GM12865 (cell line): ENCODE results near the gene CCT8L2.
"Not testable (repeated sequence)": the region's sequence is repeated elsewhere in the genome, so short reads cannot be mapped to it uniquely, and the experiment has no call there.

Experiments used
- DNase-seq: peaks from one replicate; pipeline ENCODE4 v3.0.0; 2010; ENCODE audit warnings: low read depth
- H3K4me3 ChIP-seq: 2 replicates; pipeline ENCODE4 v1.5.1; 2011; ENCODE audit warnings: mild to moderate bottlenecking, low read depth, low read length, control low read depth
- TF ChIP-seq, protein P1 (sequence below): IDR thresholded peaks from 2 replicates; pipeline ENCODE4 v1.5.1; 2011; ENCODE audit warnings: low read length, control low read depth, low read depth, inconsistent platforms; ENCODE audit not compliant: insufficient read depth; ENCODE audit errors: missing control alignments

The CCT8L2 gene

DNA sequence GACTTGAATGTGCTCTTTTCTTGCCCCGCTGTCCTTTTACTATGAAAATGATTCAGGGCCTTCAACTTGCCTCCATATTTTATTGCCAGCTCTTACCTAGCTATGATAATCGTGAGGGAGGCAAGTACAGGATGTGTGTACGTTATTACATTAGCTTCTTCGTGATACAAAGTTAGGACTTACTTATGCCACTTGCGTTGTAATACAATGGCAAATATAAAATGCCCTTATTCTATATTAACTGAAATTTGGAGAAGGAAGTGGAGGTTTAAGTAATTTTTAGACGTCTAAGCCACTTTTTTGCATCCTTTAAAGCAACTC lies 10.8 kb upstream of the CCT8L2 start:
- H3K4me3 ChIP-seq: no peak overlapping the region
- TF ChIP-seq, protein P1, sequence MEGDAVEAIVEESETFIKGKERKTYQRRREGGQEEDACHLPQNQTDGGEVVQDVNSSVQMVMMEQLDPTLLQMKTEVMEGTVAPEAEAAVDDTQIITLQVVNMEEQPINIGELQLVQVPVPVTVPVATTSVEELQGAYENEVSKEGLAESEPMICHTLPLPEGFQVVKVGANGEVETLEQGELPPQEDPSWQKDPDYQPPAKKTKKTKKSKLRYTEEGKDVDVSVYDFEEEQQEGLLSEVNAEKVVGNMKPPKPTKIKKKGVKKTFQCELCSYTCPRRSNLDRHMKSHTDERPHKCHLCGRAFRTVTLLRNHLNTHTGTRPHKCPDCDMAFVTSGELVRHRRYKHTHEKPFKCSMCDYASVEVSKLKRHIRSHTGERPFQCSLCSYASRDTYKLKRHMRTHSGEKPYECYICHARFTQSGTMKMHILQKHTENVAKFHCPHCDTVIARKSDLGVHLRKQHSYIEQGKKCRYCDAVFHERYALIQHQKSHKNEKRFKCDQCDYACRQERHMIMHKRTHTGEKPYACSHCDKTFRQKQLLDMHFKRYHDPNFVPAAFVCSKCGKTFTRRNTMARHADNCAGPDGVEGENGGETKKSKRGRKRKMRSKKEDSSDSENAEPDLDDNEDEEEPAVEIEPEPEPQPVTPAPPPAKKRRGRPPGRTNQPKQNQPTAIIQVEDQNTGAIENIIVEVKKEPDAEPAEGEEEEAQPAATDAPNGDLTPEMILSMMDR: no peak
- no peak for DNase-seq

DNA sequence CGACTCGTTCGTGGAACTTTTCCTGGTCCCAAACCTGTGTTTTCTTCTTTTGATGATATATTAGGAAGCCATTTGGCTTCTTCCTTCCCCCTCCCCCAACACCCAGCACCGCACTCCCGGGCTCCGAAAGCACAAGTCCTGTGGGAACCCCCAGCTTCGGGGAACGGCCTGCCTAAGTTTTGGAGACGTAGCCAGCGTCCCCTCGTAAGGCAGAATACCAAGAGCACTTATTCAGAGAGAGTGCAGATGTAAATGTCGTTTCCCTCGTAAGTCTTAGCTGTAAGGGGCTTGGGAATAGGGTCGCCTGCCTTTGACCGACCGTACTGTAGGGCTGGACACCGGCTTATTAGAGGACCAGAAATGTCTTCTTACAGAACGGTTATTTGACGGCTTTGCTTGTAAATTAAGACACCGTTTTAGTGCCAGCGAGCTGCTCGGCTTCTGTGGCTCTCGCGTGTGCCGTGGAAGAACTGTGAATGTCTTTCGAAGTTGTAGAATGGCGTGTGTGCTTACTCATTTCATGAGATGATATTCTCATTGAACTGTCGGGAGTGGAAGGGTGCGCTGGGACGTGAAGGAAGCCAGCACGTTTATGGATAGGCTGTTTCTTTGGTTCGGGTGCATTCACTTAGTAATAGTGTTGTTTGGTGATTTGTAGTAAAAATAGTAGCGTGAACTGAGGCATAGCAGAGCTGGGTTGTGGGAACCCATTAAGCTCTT lies 10.3 kb upstream of the CCT8L2 start:
- DNase-seq, H3K4me3 ChIP-seq: not testable (repeated sequence)

- H3K4me3 ChIP-seq, DNase-seq: not testable (repeated sequence)
These were observed 9.7 kb upstream of the CCT8L2 start for GRCh38 chr22:16602224-16602727.

DNA sequence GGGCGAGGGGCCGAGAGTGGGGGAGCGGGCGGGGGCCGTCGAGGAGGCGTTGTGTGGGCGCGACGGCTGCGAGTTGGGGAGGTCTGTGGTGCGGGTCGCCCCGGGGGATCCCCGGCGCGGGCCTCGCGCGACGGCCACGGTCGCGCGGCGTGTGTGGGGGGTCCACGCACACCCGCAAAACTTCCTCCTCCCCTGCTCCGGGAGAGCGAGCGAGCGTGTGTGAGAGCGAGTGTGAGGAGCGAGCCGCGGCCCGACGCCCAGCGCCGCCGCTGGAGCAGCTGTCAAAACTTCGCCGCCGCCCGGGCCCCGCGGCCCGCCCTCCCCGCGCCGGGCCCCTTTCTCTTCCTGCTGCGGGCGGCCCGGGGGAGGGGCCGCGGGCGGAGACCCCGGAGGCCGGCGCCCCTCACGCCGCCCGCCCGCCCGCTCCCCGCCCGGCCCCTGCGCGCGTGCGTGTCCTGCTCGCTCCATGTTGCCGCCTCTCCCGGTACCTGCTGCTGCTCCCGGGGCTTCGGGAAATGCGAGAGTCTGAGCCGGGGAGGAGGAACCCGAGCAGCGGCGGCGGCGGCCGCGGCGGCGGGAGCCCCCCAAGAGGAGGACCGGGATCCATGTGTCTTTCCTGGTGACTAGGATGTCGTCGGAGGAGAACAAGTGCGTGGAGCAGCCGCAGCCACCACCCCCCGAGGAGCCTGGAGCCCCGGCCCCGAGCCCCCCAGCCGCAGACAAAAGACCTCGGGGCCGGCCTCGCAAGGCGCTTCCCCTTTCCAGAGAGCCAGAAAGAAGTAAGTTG lies 9.0 kb upstream of the CCT8L2 start:
- DNase-seq: no peak
- no peak overlapping the region for H3K4me3 ChIP-seq
- TF ChIP-seq, protein P1: no peak

DNA sequence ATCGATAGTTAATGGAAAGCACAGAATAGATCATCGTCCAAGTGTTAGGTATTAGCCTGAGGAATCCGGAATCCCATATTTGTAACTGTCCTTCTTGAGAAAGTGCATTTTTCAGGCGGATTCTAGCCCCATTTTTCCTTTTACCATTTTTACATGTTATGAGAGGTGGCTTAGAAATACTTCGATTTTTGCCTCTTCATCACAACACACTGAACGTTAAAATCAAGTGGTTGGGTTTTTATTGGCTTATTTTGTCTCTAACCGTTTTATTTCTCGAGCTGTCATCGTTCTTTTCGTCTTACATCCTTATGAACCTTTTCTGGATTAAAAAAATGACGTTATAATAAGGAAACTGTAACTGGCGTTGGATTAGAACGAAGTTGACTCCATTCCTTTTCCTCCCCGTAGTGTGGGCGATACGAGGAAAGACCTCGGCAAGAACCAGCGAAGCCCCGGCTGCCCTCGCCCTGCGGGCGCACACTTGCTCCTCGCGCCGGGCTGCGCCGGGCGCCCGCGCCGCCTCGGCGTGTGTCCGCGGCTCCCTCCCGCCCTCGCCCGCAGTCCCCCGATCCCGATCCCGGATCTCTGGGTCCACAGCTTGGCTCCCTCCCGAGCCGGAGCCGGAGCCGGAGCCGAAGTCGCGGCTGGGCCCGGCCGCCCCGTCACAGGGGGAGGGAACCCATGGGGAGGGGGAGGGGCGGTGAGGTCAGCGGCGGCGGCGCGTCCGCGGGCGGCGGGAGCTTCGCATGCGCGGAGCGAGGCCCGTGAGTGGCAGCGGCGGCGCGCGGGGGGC lies 8.2 kb upstream of the CCT8L2 start:
- H3K4me3 ChIP-seq, DNase-seq: not testable (repeated sequence)

DNA sequence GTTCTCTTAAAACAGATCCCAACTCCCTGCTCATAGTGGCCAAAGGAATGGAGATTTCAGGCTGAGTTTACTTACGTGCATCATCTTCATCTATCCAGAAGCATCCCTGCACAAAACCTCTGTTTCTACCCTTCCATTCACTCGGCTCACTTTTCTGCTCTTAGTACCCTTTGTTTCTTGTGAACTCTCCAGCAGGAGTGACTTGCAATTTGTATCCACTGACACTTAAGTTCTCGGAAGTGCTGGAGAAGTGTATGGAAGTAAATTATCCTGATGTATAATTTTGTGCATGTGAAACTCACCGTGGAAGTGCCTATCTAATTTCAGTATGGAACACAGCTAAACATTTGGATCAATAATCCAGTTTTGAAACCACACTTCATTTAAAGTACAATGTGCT lies 7.0 kb upstream of the CCT8L2 start:
- not testable (repeated sequence) for H3K4me3 ChIP-seq, DNase-seq

DNA sequence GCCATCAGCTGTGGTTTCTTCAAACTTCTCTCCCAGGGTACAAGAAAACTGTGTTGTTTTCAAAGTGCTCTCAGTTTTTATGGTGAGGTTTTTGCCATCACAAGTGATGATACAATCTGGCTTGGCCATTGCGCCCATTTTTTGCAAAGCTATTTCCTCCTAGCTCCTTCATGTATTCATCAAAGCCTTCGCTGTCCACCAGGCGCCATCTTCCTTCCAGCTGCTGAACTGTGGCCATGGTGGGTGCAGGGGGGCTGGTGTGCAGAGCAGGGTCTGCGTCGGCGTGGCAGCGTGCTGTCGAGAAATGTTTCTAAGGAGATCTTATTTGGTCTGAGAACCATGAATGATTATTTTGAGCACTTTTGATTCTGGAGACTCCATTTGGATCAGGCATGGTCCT lies 2.6 kb upstream of the CCT8L2 start:
- not testable (repeated sequence) for H3K4me3 ChIP-seq, DNase-seq

DNA sequence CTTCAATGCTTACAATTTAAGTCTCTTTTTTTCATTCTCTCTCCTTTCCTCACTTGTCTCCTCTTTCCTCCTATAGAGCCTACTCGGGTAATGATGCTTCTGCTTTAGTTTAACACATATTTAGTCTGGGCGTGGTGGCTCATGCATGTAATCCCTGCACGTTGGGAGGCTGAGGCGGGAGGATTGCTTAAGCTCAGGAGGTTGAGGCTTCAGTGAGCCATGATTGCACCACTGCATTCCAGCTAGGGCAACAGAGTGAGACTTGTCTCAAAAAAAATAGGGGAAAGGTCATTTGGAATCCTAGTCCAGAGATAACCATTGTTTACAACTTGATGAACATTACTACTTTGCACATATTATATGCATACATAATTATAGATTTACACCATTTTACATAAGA lies 1.4 kb upstream of the CCT8L2 start:
- TF ChIP-seq, protein P1: no peak
- DNase-seq: no peak
- H3K4me3 ChIP-seq: no peak overlapping the region

- H3K4me3 ChIP-seq, DNase-seq: not testable (repeated sequence)
These were observed 379 bp downstream of the CCT8L2 start for GRCh38 chr22:16592231-16592630.

GRCh38 chr22:16591136-16591535 lies 1.5 kb downstream of the CCT8L2 start:
- DNase-seq, H3K4me3 ChIP-seq: not testable (repeated sequence)
